B cell (primary cell): ENCODE data around the gene IL13RA1. TPM values are rescaled to one million over a fixed set of nuclear protein-coding genes. Genes with fewer than 3 reads are reported as not detected.
"Not testable (repeated sequence)": the region's sequence is repeated elsewhere in the genome, so short reads cannot be mapped to it uniquely, and the experiment has no call there.

Experiments used
- ATAC-seq: fragments of 200-7000 bp; cut with Tn5 transposase; one replicate; pipeline ENCODE4 v1.10.0; 2021; ENCODE audit warnings: low read depth, mild to moderate bottlenecking, moderate number of reproducible peaks, moderate library complexity
- CTCF ChIA-PET: fragments of 350-600 bp; sonication (Branson Sonifier 250); formaldehyde crosslinking; loops from one replicate; lab custom pipeline; 2021; ENCODE audit warnings: antibody characterized with exemption, inconsistent platforms; lab: Charles Lee
- POLR2A ChIA-PET: fragments of 350-600 bp; sonication (Branson Sonifier 250); formaldehyde crosslinking; loops from one replicate; lab custom pipeline; 2021; ENCODE audit warnings: antibody characterized with exemption; lab: Charles Lee
- DNase-seq: peaks from one replicate; pipeline ENCODE4 v3.0.0; 2013
- H2AFZ ChIP-seq: 2 replicates; pipeline ENCODE4 v1.6.1; 2012; ENCODE audit warnings: mild to moderate bottlenecking, low read depth, low read length; ENCODE audit not compliant: insufficient read depth, poor library complexity, severe bottlenecking
- H3K27ac ChIP-seq, 2 donors: 1 replicate in 1 of 2; 2 replicates in 1 of 2; pipeline ENCODE4 v1.5.1; 2012 to 2013; ENCODE audit warnings: low read length in 2 of 2, mild to moderate bottlenecking in 2 of 2, moderate library complexity in 1 of 2
- H3K27me3 ChIP-seq, 4 experiments: fragments of 200-600 bp in 1 of 4; sonication (generic) in 1 of 4; replicated peaks in 1 of 4; 1 replicate in 2 of 4; 2 replicates in 2 of 4; pipeline versions ENCODE4 v1.6.1 to v1.7.0; 2013 to 2016; ENCODE audit warnings: low read length in 3 of 4, mild to moderate bottlenecking in 2 of 4, mixed read lengths in 1 of 4, moderate library complexity in 1 of 4; ENCODE audit not compliant: insufficient read depth in 4 of 4, control insufficient read depth in 3 of 4; ENCODE audit errors: control extremely low read depth in 1 of 4
- H3K36me3 ChIP-seq, 2 experiments: replicated peaks in 1 of 2; 1 replicate in 1 of 2; 2 replicates in 1 of 2; pipeline versions ENCODE4 v1.6.1 to v1.7.1; 2013; ENCODE audit warnings: low read length in 1 of 2; ENCODE audit not compliant: insufficient read depth in 2 of 2, control insufficient read depth in 1 of 2; ENCODE audit errors: control extremely low read depth in 1 of 2, extremely low read depth in 1 of 2
- H3K4me1 ChIP-seq, 2 donors: fragments of 200-600 bp in 1 of 2; sonication (generic) in 1 of 2; 1 replicate in 1 of 2; 2 replicates in 1 of 2; pipeline versions ENCODE4 v1.5.1 to v1.6.1; 2013 to 2017; ENCODE audit warnings: low read length in 2 of 2; ENCODE audit not compliant: control insufficient read depth in 2 of 2, insufficient read depth in 2 of 2
- H3K4me2 ChIP-seq: replicated peaks from 2 replicates; pipeline ENCODE3; 2012; ENCODE audit warnings: mild to moderate bottlenecking, low read depth, low read length; ENCODE audit not compliant: poor library complexity, severe bottlenecking
- H3K4me3 ChIP-seq, 5 experiments: fragments of 200-600 bp in 1 of 5; sonication (generic) in 1 of 5; 1 replicate in 3 of 5; 2 replicates in 2 of 5; pipeline versions ENCODE4 v1.5.1 to v1.7.0; 2011 to 2016; ENCODE audit warnings: low read length in 4 of 5, mild to moderate bottlenecking in 4 of 5, low read depth in 2 of 5, control low read depth in 1 of 5, moderate library complexity in 1 of 5; ENCODE audit not compliant: insufficient read depth in 1 of 5; ENCODE audit errors: control extremely low read depth in 1 of 5, extremely low read depth in 1 of 5
- H3K79me2 ChIP-seq: fragments of 200-600 bp; sonication (generic); one replicate; pipeline ENCODE4 v1.6.0; 2016; ENCODE audit warnings: low read length; ENCODE audit not compliant: control insufficient read depth, insufficient read depth
- H3K9ac ChIP-seq: fragments of 200-600 bp; sonication (generic); 2 replicates; pipeline ENCODE4 v1.6.1; 2017; ENCODE audit warnings: mild to moderate bottlenecking, low read length, moderate library complexity
- H3K9me3 ChIP-seq, 3 donors: one replicate each; pipeline versions ENCODE4 v1.6.1 to v1.7.1; 2013; ENCODE audit warnings: low read length in 2 of 3; ENCODE audit not compliant: control insufficient read depth in 2 of 3, insufficient read depth in 1 of 3; ENCODE audit errors: control extremely low read depth in 1 of 3
- H4K20me1 ChIP-seq: 2 replicates; pipeline ENCODE4 v1.6.0; 2012; ENCODE audit warnings: mild to moderate bottlenecking, low read length; ENCODE audit not compliant: insufficient read depth, control insufficient read depth, poor library complexity, severe bottlenecking
- H3K27ac Mint-ChIP-seq: one replicate; pipeline ENCODE4 v1.8.0; 2021; ENCODE audit warnings: mixed read lengths
- H3K27me3 Mint-ChIP-seq: one replicate; pipeline ENCODE4 v1.8.0; 2021; ENCODE audit warnings: mixed read lengths
- H3K4me1 Mint-ChIP-seq: one replicate; pipeline ENCODE4 v1.8.0; 2021; ENCODE audit warnings: mixed read lengths
- H3K4me3 Mint-ChIP-seq: one replicate; pipeline ENCODE4 v1.8.0; 2021; ENCODE audit warnings: mixed read lengths
- H3K9me3 Mint-ChIP-seq: one replicate; pipeline ENCODE4 v1.8.0; 2022; ENCODE audit warnings: mixed read lengths; ENCODE audit not compliant: insufficient read depth
- CTCF ChIP-seq: fragments of 200-600 bp; IDR thresholded peaks from one replicate; pipeline ENCODE4 v1.8.0; 2022; ENCODE audit warnings: antibody characterized with exemption, mild to moderate bottlenecking
- EZH2 ChIP-seq: IDR thresholded peaks from 2 replicates; pipeline ENCODE4 v1.6.1; 2012; ENCODE audit warnings: borderline replicate concordance, low read depth, mild to moderate bottlenecking, moderate library complexity, low read length; ENCODE audit not compliant: insufficient read depth, poor library complexity, severe bottlenecking
- WGBS: methylation state at CpG from one replicate; pipeline ENCODE4 v1.1.5; 2013; ENCODE audit warnings: missing lambda C conversion rate; ENCODE audit not compliant: insufficient coverage; 5-methylcytosine and 5-hydroxymethylcytosine counted together
- intact Hi-C: fragments of 100-400 bp; cut with micrococcal nuclease; formaldehyde crosslinking; loops from one replicate; pipeline ENCODE4 v1.10.0; 2022
- polyA plus RNA-seq: library from polyadenylated mRNA; depleted of rRNA; stranded (reverse); fragments of >200 nt; gene quantifications from 2 replicates; pipeline ENCODE4 v1.2.3, GENCODE V29; 2012
- total RNA-seq, 2 donors: library from RNA; stranded (reverse); fragments of 120-200 nt in 1 of 2; gene quantifications; 1 replicate in 1 of 2; 2 replicates in 1 of 2; pipeline versions ENCODE4 v1.2.3 to v1.2.4, GENCODE V29; 2013 to 2022

The IL13RA1 gene
- total and polyA plus RNA-seq, 2 donors (not counting 1 experiment from before 2014, with no cell fraction given) = 9.2 to 36.1 TPM

DNA sequence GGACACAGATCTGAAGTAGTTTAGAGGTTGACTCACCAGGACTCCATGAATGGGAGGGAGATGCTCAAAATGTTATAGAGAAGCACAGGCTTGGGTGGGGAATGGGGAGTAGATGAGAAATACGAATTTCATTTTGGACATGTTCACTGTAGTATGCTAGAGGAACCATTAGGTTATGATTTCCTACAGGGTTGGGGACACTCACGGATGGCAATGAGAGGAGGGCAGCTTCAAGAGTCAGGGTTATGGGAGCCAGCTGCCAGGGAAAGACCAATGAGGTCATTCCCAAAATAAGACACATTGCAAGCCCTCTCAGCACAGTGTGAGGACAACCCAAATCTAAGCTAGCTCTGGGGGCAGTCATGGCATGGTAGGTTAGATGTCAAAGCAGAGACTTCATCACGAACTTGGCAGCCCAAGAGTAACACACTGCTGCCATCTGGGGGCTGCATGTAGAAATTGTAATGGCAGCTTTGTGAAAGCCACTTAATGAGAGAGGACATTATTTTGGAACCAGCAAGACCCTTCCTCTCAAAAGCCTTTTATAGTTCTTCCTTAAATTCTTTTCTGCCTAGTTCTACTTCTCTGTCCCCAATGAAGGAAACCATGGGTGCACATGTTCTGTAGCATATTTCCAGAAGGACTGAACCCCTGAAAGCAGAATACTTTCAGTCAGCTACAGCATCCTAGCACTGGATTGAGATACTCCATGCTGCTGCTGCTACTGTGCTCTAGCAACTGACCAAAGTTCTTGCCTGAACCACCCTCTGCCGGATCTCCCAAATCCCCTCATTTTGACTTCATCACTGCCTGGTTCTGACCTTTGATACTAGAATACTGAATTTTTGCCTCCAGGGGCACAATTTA, 80.0 kb downstream of the IL13RA1 start:
- H3K4me2 ChIP-seq = no peak overlapping the region
- CTCF ChIA-PET = interaction anchor here (0.6 to 3.8 kb wide), 21 partner anchors 9 to 348 kb away, joined by 3 to 53 read pairs (median 3); no protein-coding TSS in a partner anchor
- POLR2A ChIA-PET = no interaction called here
- no peak overlapping the region for H3K4me3 Mint-ChIP-seq
- H3K9me3 ChIP-seq = no peaks in the 10 kb centered on the region
- H3K4me1 Mint-ChIP-seq = peaks cover 4% of the 10 kb centered on the region
- TF ChIP-seq CTCF (peak; percentile 73), EZH2 (no peak)
- 50% methylated on average over 2 of the region's 4 CpGs for WGBS
- H3K4me1 ChIP-seq = no peaks in the 10 kb centered on the region
- ATAC-seq (peak; percentile 58), DNase-seq (peak; percentile 69)
- no peak overlapping the region for H3K9ac ChIP-seq
- H3K79me2 ChIP-seq = no peaks in the 10 kb centered on the region
- H3K27ac ChIP-seq = no peak overlapping the region
- intact Hi-C loops = loop anchor here (1.0 to 10.0 kb wide), 4 partner anchors 53 to 350 kb away; no protein-coding TSS in a partner anchor
- H3K27ac Mint-ChIP-seq = no peak overlapping the region
- no peaks in the 10 kb centered on the region for H3K36me3 ChIP-seq
- no peaks in the 10 kb centered on the region for H3K27me3 ChIP-seq
- H2AFZ ChIP-seq = no peak overlapping the region
- no peak overlapping the region for H3K4me3 ChIP-seq
- H4K20me1 ChIP-seq = no peaks in the 10 kb centered on the region
- H3K27me3 Mint-ChIP-seq = peaks cover 3% of the 10 kb centered on the region
- no peaks in the 10 kb centered on the region for H3K9me3 Mint-ChIP-seq

- intact Hi-C loops, H3K4me1 ChIP-seq, H3K36me3 ChIP-seq, H3K4me3 ChIP-seq, CTCF ChIA-PET, H3K9ac ChIP-seq, H3K4me2 ChIP-seq, POLR2A ChIA-PET, H3K79me2 ChIP-seq, H3K27me3 Mint-ChIP-seq, H3K9me3 ChIP-seq, H4K20me1 ChIP-seq, H3K27ac Mint-ChIP-seq, H3K4me3 Mint-ChIP-seq, DNase-seq, H3K9me3 Mint-ChIP-seq, H3K27ac ChIP-seq, H3K27me3 ChIP-seq, H3K4me1 Mint-ChIP-seq, H2AFZ ChIP-seq, ATAC-seq: not testable (repeated sequence)
- no CpG with 5 or more reads among the region's 4 CpGs for WGBS
Observed at GRCh38 chrX:118817257-118817656, 89.9 kb downstream of the IL13RA1 start.
